ENCODE results near the gene UNC5A.

Gene UNC5A

DNA sequence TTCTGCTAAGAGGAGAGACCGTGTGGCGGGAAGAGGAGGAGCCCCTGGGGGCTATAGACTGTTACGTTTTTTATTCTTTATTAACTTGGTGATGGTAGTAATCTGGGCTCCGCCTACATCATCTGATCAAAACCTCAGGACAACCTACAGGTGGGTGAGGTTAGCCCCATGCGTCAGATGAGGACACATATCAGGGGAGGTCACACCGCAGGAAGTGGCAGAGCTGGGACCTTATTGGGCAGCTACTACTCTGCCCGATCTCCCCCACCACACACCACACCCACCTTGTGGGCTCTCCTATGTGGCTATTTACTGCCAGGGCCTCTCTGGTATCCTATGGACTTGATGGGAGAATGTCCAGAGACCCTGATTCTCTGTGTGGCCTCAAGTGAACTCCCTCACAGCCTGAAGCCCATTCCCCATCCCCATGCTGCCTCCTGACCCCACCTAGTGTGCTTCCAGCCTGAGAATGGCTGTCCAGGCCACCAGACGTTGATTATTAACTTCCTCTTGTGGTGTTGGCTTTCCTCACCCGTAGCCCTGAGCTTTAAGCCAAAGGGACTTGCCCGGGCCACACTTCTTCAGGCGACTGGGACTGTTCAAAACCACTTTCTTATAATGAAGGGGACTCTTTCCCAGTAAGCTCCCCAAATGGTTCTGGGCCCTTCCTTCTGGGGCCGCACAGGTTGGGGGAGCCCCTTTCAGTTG is 8.2 kb downstream of the UNC5A start:
- H3K4me3 ChIP-seq (ENCODE audit: low read depth, low read length) = no peak overlapping the region
- H3K36me3 ChIP-seq (replicated peaks) = no peaks in the 10 kb centered on the region
- no peak for DNase-seq
- in situ Hi-C loops (cut with HindIII; ENCODE audit: low pct_ligation_motif_present, low sequenced_read_pairs) = no loop called here
- no peak overlapping the region for H3K27ac ChIP-seq
- no peak for TF ChIP-seq CTCF (IDR thresholded peaks at IDR 0.05; ENCODE audit: low read depth, low read length, missing control alignments)
- H3K27me3 ChIP-seq (replicated peaks) = peaks cover 42% of the 10 kb centered on the region

DNA sequence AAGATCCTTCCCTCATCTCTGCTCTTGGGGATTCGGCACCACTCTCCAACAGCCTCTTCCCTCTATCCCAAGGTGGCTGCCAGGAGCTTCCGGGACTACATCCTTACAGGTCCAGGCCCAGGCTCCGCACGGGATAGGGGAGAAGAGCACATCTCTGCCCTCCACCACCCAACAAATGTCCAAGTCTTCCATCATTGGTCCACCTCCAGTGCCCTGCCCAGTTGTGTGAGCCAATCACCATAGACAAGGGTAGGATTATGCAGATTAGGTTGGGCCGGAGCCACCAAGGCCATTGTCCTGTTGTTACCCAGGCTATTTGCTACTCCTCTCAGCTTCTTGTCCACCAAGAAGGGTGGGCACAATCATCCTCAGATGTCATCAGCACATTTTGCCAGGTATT is 9.1 kb downstream of the UNC5A start:
- Histone ChIP-seq H3K4me3 (ENCODE audit: low read depth, low read length) (no peak overlapping the region), H3K36me3 (replicated peaks) (no peaks in the 10 kb centered on the region), H3K27me3 (replicated peaks) (peaks cover 47% of the 10 kb centered on the region), H3K27ac (no peak overlapping the region)
- TF ChIP-seq CTCF (IDR thresholded peaks at IDR 0.05; ENCODE audit: low read depth, low read length, missing control alignments) = no peak
- DNase-seq = no peak
- in situ Hi-C loops (cut with HindIII; ENCODE audit: low pct_ligation_motif_present, low sequenced_read_pairs) = no loop called here

GRCh38 chr5:176820937-176821336 is 10.6 kb downstream of the UNC5A start:
- DNase-seq = no peak
- Histone ChIP-seq H3K4me3 (ENCODE audit: low read depth, low read length) (no peak overlapping the region), H3K36me3 (replicated peaks) (no peaks in the 10 kb centered on the region), H3K27ac (no peak overlapping the region), H3K27me3 (replicated peaks) (peaks cover 35% of the 10 kb centered on the region)
- in situ Hi-C loops (cut with HindIII; ENCODE audit: low pct_ligation_motif_present, low sequenced_read_pairs) = no loop called here
- TF ChIP-seq CTCF (IDR thresholded peaks at IDR 0.05; ENCODE audit: low read depth, low read length, missing control alignments) = no peak

DNA sequence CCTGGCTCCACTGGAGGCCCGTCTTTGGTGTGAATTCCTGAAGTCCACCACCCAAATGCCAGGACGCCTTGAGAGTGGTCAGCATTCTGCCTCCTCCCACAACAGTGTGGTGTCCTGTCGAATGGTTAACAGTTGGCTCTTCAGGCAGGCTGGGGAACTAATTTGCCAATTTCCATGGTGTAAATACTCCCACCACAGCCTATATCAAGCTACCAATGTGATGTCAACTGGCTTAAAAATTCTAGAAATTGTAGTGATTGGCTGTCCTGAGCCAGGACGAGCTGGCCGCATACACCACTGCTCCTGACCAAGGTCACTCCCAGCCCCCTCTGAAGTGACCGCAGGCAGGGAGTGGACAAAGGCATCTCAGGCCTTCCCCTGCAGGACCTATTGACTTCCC is 11.1 kb downstream of the UNC5A start:
- no peaks in the 10 kb centered on the region for H3K36me3 ChIP-seq (replicated peaks)
- no peak for DNase-seq
- no peak for TF ChIP-seq CTCF (IDR thresholded peaks at IDR 0.05; ENCODE audit: low read depth, low read length, missing control alignments)
- in situ Hi-C loops (cut with HindIII; ENCODE audit: low pct_ligation_motif_present, low sequenced_read_pairs) = no loop called here
- H3K27ac ChIP-seq = no peak overlapping the region
- peaks cover 30% of the 10 kb centered on the region for H3K27me3 ChIP-seq (replicated peaks)
- no peak overlapping the region for H3K4me3 ChIP-seq (ENCODE audit: low read depth, low read length)

DNA sequence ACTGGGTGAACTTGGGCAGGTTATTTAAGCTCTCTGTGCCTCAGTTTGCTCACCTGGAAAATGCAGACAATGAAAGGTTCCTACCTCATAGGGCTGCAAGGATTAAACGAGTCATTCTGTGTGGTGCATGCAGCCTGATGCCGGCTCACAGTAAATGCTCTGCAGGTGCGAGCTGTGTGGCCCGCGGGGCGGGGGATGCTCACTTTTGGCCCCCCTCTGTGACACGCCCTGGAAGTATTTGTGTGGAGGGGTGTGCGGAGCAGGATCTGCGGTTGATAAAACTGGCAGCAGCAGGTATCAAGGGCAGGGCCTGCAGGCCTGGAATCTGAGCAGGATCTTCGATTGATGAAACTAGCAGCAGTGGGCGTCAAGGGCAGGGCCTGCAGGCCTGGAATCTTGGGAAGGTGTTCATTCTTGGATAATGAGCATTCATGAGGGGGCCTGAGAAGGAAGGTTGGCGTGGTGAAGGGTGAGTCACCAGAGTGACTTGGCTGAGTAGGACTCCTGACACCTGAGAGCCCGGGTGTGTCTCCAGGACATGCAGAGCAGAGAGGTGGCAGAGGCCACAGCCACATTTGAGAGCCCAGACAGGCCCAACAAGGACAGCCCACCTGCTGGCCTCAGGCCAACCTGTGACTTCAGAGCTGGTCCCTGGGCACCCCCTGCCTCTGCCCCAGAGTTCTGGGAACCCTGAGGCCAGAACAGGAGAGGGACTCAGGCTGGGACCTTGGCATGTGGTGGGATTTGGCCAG is 11.9 kb downstream of the UNC5A start:
- no peak for DNase-seq

More for the DNA sequence above, 11.9 kb downstream of the UNC5A start:
- Histone ChIP-seq H3K27ac (no peak overlapping the region), H3K27me3 (replicated peaks) (peaks cover 22% of the 10 kb centered on the region), H3K36me3 (replicated peaks) (no peaks in the 10 kb centered on the region), H3K4me3 (ENCODE audit: low read depth, low read length) (no peak overlapping the region)
- in situ Hi-C loops (cut with HindIII; ENCODE audit: low pct_ligation_motif_present, low sequenced_read_pairs) = no loop called here
- TF ChIP-seq CTCF (IDR thresholded peaks at IDR 0.05; ENCODE audit: low read depth, low read length, missing control alignments) = no peak
